Measurements from ENCODE around the gene PDE4B. TPM values are rescaled to one million over a fixed set of nuclear protein-coding genes. Genes with fewer than 3 reads are reported as not detected.

PDE4B gene
- total RNA-seq, 2 donors from 2014 or later = 23.6 to 53.9 TPM

DNA sequence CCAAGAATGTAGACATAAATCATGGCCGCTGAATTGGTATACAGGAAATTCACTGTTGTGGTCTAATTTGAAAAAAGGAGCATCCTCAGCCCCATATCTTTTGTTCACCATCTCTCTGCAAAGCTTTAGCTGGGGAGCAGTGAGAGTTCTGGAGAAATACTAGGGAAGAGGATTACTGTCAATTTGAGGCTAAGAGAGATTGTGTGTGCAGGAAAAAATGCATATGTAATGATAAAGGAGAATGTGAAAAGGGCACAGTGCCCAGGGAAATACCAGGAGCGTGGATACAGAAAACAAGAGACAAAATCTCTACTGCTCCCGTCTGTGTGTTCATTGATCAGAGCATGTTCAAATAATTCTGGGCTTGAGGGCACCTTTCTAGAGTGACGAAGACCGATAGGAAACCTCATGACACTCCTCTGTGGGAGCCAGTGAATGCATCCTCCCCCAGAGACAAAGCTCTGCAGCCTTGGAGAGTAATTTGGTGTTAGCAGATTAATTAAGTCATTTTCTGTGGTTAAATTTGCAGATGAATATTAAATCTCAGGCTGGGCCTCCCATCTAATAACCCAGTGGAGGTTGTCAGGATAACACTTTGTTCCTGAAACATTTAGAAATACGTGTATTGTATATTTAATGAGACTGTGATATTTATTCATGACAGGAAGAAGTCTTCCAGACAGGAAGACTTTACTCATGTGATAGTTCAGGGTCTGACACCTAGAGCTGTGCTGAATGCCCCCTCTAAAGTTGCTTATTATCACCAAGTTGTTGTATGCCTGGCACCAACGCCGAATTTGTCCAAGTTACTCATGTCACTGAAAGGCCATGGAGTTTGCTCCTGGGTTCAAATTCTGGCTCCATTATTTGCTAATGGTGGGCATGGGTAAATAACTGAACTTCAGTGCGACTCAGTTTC lies 453.9 kb downstream of the PDE4B start:
- no peaks in the 10 kb centered on the region for H3K36me3 Mint-ChIP-seq (ENCODE audit: insufficient read depth in 2 of 2)
- peaks cover 10% of the 10 kb centered on the region for H3K4me1 Mint-ChIP-seq (ENCODE audit: low read depth)
- no peaks in the 10 kb centered on the region for H3K9me3 Mint-ChIP-seq
- peak in 1 of 2 donors; percentile 12 for ATAC-seq (replicated peaks in 1 of 2)
- H3K27me3 Mint-ChIP-seq (ENCODE audit: low read depth) = peaks cover 6% of the 10 kb centered on the region
- DNase-seq = no peak
- H3K4me3 Mint-ChIP-seq = peak overlapping the region; percentile 78 to 82
- peak overlapping the region; percentile 83 for H3K27ac Mint-ChIP-seq

DNA sequence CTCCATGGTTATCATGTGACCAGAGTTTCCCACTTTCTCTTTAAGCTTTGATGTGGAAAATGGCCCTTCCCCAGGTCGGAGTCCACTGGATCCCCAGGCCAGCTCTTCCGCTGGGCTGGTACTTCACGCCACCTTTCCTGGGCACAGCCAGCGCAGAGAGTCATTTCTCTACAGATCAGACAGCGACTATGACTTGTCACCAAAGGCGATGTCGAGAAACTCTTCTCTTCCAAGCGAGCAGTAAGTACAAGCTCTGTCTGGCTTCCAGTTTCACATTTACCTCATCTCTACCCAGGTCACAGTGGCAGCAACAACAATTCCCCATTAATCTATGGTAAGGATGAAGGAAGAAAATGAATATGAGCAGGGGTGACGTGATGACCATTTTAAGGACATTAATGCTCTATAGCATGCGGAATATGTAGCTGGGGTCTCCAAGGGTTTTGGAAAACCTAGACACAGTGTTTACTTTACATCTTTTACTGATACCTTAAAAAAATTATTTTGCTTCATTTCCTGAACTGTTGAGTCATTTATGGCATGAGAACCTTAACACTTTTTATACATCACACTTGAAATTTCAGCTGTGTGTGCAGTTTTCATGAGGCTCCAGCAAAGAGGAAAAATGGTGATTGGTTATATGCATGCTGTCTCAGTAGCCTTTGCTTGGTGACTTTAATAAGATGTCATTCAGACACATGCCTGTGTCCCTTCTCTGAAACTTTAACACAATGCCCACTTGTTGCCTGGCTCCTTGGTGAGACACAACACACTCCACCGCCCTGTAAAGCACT lies 454.9 kb downstream of the PDE4B start:
- Mint-ChIP-seq H3K36me3 (ENCODE audit: insufficient read depth in 2 of 2) (no peaks in the 10 kb centered on the region), H3K9me3 (no peaks in the 10 kb centered on the region), H3K4me3 (peak overlapping the region; percentile 78 to 82), H3K4me1 (ENCODE audit: low read depth) (peaks cover 16% of the 10 kb centered on the region), H3K27me3 (ENCODE audit: low read depth) (peaks cover 6% of the 10 kb centered on the region), H3K27ac (peak overlapping the region; percentile 41)
- ATAC-seq (replicated peaks in 1 of 2) (peak; percentile 78 to 80), DNase-seq (peak; percentile 62 to 66)

DNA sequence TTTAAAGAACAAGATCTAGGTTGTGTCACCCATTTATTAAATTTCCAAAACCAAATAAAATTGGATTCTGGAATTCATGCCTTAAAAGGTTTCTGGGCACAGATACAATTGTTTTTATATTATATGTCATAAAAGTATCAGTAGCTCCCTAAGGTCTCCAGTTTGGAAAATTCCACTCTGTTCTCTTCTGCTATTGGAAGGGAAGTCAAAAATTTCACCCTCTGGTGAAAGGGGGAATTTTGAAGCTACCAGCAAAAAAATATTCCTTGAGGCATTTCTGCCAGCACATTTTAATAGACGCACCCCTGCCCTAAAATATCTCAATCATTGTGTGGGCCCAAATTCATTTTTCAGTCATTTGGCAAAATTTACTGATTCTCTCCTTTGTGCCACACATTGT lies 455.6 kb downstream of the PDE4B start:
- ATAC-seq (replicated peaks in 1 of 2) (no peak), DNase-seq (no peak)
- H3K27ac Mint-ChIP-seq = peak overlapping the region; percentile 41
- H3K36me3 Mint-ChIP-seq (ENCODE audit: insufficient read depth in 2 of 2) = no peaks in the 10 kb centered on the region
- peaks cover 20% of the 10 kb centered on the region for H3K4me1 Mint-ChIP-seq (ENCODE audit: low read depth)
- peak overlapping the region in 1 of 2 donors; percentile 82 for H3K4me3 Mint-ChIP-seq
- H3K9me3 Mint-ChIP-seq = no peaks in the 10 kb centered on the region
- H3K27me3 Mint-ChIP-seq (ENCODE audit: low read depth) = peaks cover 6% of the 10 kb centered on the region

DNA sequence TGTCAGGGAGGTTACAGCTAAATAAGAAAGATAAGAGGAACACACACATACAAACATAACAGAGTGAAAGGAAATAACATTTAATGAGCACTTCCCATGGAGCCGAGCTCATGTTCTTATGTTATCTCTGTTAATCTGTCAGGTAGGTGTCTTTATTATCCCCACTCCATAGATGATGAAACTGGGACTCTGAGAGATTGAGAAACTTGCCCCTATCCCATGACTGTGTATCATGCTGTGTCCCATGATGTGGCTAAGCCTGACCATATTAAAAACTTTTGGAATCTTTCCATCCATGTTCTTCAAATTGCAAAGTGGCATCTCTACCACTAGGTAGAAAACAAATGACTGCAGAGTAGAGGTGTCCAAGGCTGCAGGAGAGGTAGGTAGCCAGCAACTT lies 456.1 kb downstream of the PDE4B start:
- no peaks in the 10 kb centered on the region for H3K36me3 Mint-ChIP-seq (ENCODE audit: insufficient read depth in 2 of 2)
- peaks cover 6% of the 10 kb centered on the region for H3K27me3 Mint-ChIP-seq (ENCODE audit: low read depth)
- H3K4me3 Mint-ChIP-seq = peak overlapping the region in 1 of 2 donors; percentile 43
- no peaks in the 10 kb centered on the region for H3K9me3 Mint-ChIP-seq
- ATAC-seq (replicated peaks in 1 of 2) (no peak), DNase-seq (no peak)
- peaks cover 23% of the 10 kb centered on the region for H3K4me1 Mint-ChIP-seq (ENCODE audit: low read depth)
- peak overlapping the region; percentile 41 for H3K27ac Mint-ChIP-seq

DNA sequence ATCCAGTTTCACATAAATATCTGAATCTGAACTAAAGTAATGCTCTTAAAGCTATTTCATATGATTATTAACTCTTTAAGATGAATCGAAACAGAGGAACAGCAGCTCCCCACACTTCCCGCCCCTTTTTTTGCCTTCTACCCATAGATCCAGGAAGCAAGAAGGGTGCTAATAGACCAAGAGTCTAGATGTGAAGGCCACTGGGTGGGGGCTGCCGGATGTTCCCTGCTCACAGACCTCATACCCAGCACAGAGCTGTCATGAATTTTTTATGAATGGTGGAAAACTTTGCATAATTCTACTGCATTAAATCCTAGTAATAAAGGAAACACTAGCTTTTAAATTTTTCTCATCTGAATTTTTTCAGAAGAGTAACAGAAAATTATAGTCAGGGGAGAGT lies 457.4 kb downstream of the PDE4B start:
- no peaks in the 10 kb centered on the region for H3K36me3 Mint-ChIP-seq (ENCODE audit: insufficient read depth in 2 of 2)
- peak overlapping the region; percentile 70 for H3K27ac Mint-ChIP-seq
- no peaks in the 10 kb centered on the region for H3K9me3 Mint-ChIP-seq
- no peak for ATAC-seq (replicated peaks in 1 of 2)
- peak overlapping the region in 1 of 2 donors; percentile 38 for H3K4me3 Mint-ChIP-seq
- peaks cover 6% of the 10 kb centered on the region for H3K27me3 Mint-ChIP-seq (ENCODE audit: low read depth)
- DNase-seq = no peak
- peaks cover 37% of the 10 kb centered on the region for H3K4me1 Mint-ChIP-seq (ENCODE audit: low read depth)

DNA sequence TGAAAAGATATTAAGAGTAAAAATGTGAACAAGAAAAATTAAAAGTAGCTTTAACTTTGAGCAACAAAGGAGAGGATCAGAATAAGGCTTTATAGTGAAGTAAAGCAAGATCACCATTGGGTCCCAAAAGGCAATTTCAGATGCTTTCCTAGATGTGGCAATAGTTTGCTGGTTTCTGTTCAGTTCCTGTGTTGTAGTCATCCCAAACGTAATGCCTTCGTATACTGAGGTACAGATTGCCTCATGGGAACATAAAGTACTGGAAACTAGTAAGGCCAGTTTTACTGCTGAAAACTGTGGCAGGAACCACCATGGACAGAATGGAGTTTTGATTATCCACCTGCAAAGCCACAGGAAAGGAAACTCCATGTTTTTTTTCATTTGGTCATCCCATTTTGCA lies 457.8 kb downstream of the PDE4B start:
- Mint-ChIP-seq H3K27me3 (ENCODE audit: low read depth) (peaks cover 6% of the 10 kb centered on the region), H3K9me3 (no peaks in the 10 kb centered on the region), H3K4me1 (ENCODE audit: low read depth) (peaks cover 41% of the 10 kb centered on the region), H3K27ac (no peak overlapping the region), H3K4me3 (peak overlapping the region in 1 of 2 donors; percentile 38), H3K36me3 (ENCODE audit: insufficient read depth in 2 of 2) (no peaks in the 10 kb centered on the region)
- ATAC-seq (replicated peaks in 1 of 2) = no peak
- no peak for DNase-seq

DNA sequence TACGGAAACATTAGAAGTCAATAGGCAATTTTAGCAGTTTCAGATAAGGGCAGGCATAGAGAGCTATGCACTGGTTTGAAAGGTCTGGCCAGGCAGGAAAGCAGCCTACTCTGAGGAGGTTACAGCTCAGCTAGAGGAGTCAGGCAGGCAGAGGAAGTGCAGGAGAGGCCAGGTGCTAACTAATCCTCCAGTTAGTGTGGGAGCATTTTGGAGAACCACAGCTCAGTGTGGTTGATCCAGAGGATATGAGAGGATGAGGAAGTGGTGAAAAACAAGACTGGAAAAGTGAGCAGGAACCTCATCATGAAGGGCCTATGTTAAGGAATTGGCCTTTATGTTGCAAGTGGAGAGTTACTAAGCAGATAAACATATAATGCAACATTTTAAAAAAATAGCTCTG lies 458.9 kb downstream of the PDE4B start:
- Mint-ChIP-seq H3K4me3 (no peak overlapping the region), H3K4me1 (ENCODE audit: low read depth) (peaks cover 51% of the 10 kb centered on the region), H3K27me3 (ENCODE audit: low read depth) (peaks cover 6% of the 10 kb centered on the region), H3K9me3 (no peaks in the 10 kb centered on the region), H3K27ac (peak overlapping the region; percentile 27), H3K36me3 (ENCODE audit: insufficient read depth in 2 of 2) (no peaks in the 10 kb centered on the region)
- ATAC-seq (replicated peaks in 1 of 2) = no peak
- DNase-seq = no peak

DNA sequence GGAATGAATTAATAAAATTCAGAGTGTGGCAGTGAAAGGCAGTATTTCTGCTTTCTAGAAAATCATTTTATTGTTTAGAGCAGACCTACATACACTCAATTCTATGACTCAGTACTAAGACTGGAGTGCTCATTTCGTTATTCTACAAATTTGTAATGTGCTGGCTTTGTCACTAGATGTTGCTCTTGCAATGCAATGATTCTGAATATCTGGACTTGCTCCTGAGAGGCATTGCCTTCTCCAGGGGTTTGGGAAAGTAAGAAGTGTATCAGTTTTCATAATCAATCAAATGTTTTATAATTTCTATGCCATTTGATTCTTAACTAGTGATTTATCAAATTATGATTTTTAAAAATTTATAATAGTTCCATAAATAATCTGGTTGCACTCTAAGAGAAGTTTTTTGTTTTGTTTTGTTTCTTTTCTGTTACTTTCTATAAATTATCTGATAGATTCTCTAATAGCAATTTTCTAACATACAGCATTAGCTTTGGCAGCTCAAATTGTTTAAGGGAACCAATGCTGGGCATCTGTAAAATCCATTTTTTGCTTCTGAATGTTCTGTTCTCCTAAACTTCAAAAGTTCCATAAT lies 460.7 kb downstream of the PDE4B start:
- DNase-seq (peak in 1 of 2 donors; percentile 42), ATAC-seq (replicated peaks in 1 of 2) (peak; percentile 79 to 84)
- no peak overlapping the region for H3K4me3 Mint-ChIP-seq
- peaks cover 66% of the 10 kb centered on the region for H3K4me1 Mint-ChIP-seq (ENCODE audit: low read depth)
- no peak overlapping the region for H3K27ac Mint-ChIP-seq
- H3K9me3 Mint-ChIP-seq = no peaks in the 10 kb centered on the region
- peaks cover 4% of the 10 kb centered on the region for H3K27me3 Mint-ChIP-seq (ENCODE audit: low read depth)
- H3K36me3 Mint-ChIP-seq (ENCODE audit: insufficient read depth in 2 of 2) = no peaks in the 10 kb centered on the region

DNA sequence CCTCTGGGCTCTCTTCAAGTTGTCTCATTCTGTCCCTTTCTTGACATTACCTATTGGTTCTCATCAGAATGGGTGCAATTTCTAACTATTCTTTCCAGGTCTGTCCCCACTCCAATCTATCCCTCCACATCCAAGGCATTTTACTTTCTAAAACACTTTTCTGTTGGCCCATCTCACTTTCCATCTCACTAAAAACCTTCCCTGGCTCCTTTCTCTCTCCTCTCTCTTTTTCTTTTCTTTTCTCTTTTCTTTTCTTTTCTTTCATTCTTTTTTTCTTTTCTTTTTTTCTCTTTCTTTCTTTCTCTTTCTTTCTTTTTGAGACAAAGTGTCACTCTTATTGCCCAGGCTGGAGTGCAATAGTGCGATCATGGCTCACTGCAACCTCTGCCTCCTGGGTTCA lies 462.1 kb downstream of the PDE4B start:
- H3K27ac Mint-ChIP-seq = peak overlapping the region; percentile 1
- DNase-seq (no peak), ATAC-seq (replicated peaks in 1 of 2) (no peak)
- peaks cover 78% of the 10 kb centered on the region for H3K4me1 Mint-ChIP-seq (ENCODE audit: low read depth)
- H3K9me3 Mint-ChIP-seq = no peaks in the 10 kb centered on the region
- no peaks in the 10 kb centered on the region for H3K36me3 Mint-ChIP-seq (ENCODE audit: insufficient read depth in 2 of 2)
- peak overlapping the region in 1 of 2 donors; percentile 1 for H3K4me3 Mint-ChIP-seq
- H3K27me3 Mint-ChIP-seq (ENCODE audit: low read depth) = no peaks in the 10 kb centered on the region

DNA sequence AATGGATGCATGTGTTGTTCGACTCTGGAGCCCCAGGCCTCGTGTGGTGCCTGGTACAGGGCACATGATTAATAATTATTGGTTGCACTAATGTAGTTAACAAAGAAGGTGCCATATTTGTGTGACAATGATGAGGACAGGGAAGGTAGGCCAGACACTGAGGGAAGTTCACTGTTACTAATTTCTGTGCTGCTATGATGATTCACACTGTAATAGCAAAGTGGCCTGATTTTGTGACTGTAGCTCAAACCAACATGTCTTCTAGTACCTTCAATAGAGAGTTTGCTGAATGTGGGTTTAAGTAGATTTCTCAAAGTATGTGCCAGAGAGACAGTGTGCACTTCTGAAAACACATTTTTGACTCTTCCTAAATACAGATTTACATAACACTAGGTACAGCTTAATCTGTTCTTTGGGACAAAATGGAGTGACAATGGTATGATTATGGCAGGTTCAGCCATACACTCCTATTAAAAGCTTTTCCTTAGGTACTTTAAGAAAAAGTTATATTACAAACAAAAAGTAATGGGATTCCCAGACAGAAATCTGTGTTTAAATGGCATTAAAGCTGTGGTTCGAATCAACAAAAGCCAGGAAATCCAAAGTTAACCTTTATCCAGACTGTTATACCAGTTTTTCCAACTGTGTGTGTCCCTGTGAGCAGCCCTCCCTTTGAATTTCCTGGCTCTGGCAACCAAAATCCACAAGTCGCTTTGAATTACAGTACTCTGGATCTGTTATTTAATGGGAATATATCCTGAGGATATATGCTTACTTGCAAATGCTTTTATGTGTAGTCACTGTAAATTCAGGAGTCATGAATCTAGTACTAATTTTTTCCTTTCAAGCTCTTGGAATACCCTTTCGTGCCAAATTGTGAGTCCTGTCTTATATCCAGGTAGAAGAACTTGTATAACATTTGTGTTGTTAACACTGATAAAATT lies 464.2 kb downstream of the PDE4B start:
- ATAC-seq (replicated peaks in 1 of 2) = peak; percentile 56 to 71
- Mint-ChIP-seq H3K36me3 (ENCODE audit: insufficient read depth in 2 of 2) (no peaks in the 10 kb centered on the region), H3K4me1 (ENCODE audit: low read depth) (peaks cover 86% of the 10 kb centered on the region)

DNA sequence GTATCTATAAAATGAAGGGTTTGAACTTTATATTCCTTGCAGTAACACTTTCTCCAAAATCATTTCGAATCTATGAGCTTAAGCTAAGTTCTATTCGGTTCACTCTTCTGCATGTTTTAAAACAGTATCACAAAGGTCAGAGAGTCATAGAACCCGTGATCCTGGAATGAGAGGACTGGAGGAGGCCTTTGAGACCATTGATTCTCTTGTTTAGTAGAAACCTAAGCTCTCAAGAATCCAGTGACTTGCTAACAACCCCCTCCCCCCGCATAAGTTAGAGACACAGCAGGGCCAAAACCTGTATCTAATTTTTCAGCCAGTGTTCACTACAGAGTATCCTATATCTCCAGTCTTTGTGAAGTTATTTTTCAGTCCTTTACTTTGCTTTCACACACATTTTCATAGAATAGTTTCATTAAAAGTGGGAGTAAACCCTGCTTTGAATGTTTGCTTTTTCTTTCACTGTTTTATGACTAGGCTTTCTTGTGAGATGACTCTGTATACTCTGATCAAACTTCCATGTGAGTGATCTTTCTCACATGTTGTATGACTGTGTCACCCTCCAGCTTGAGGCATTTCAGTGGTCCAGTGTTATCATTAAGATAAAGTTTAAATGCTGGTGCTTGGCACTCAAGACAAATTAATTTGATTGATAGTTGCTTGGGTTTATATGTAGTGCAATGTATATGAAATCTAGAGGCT lies 465.9 kb downstream of the PDE4B start:
- peaks cover 94% of the 10 kb centered on the region for H3K4me1 Mint-ChIP-seq (ENCODE audit: low read depth)
- ATAC-seq (replicated peaks in 1 of 2) (peak; percentile 92 to 94), DNase-seq (no peak)
- no peaks in the 10 kb centered on the region for H3K36me3 Mint-ChIP-seq (ENCODE audit: insufficient read depth in 2 of 2)
- H3K9me3 Mint-ChIP-seq = no peaks in the 10 kb centered on the region
- H3K27me3 Mint-ChIP-seq (ENCODE audit: low read depth) = no peaks in the 10 kb centered on the region
- H3K4me3 Mint-ChIP-seq = peak overlapping the region in 1 of 2 donors; percentile 79
- H3K27ac Mint-ChIP-seq = peak overlapping the region; percentile 90

More for the DNA sequence above, 464.2 kb downstream of the PDE4B start:
- no peaks in the 10 kb centered on the region for H3K9me3 Mint-ChIP-seq
- DNase-seq = peak in 1 of 2 donors; percentile 32
- H3K27ac Mint-ChIP-seq = peak overlapping the region; percentile 47
- no peaks in the 10 kb centered on the region for H3K27me3 Mint-ChIP-seq (ENCODE audit: low read depth)
- peak overlapping the region in 1 of 2 donors; percentile 60 for H3K4me3 Mint-ChIP-seq

Measured in activated T-cell treated with anti-CD3 and anti-CD28 coated beads, Interleukin-2, amount 50 U/mL, for 72 hours (primary cell).